Esophagus (tissue), 2 donors: ENCODE measurements around the gene R3HDM1. TPM values are rescaled to one million over a fixed set of nuclear protein-coding genes. Genes with fewer than 3 reads are reported as not detected.
"Not testable (repeated sequence)": the region's sequence is repeated elsewhere in the genome, so short reads cannot be mapped to it uniquely, and the experiment has no call there.

ENCODE experiments used
- H3K27ac ChIP-seq, 2 donors: one replicate each; pipeline ENCODE4 v1.5.1; 2013; ENCODE audit warnings: low read depth in 2 of 2, mild to moderate bottlenecking in 2 of 2, inconsistent platforms in 1 of 2, low read length in 1 of 2, moderate library complexity in 1 of 2
- H3K27me3 ChIP-seq, 2 donors: one replicate each; pipeline ENCODE4 v1.6.1; 2013; ENCODE audit warnings: low read length in 2 of 2, control low read depth in 1 of 2, mild to moderate bottlenecking in 1 of 2; ENCODE audit not compliant: insufficient read depth in 2 of 2, control insufficient read depth in 1 of 2
- H3K36me3 ChIP-seq, 2 donors: one replicate each; pipeline ENCODE4 v1.6.1; 2013; ENCODE audit warnings: low read length in 1 of 2; ENCODE audit not compliant: control insufficient read depth in 2 of 2, insufficient read depth in 2 of 2
- H3K4me1 ChIP-seq, 2 donors: one replicate each; pipeline ENCODE4 v1.6.1; 2013; ENCODE audit warnings: low read length in 1 of 2; ENCODE audit not compliant: control insufficient read depth in 2 of 2, insufficient read depth in 2 of 2
- H3K4me3 ChIP-seq, 2 donors: one replicate each; pipeline ENCODE4 v1.5.1; 2013; ENCODE audit warnings: low read length in 2 of 2, mild to moderate bottlenecking in 2 of 2, low read depth in 1 of 2, moderate library complexity in 1 of 2
- H3K9me3 ChIP-seq, 2 donors: one replicate each; pipeline ENCODE4 v1.6.1; 2013; ENCODE audit warnings: mild to moderate bottlenecking in 2 of 2, low read depth in 1 of 2, low read length in 1 of 2, moderate library complexity in 1 of 2; ENCODE audit not compliant: control insufficient read depth in 2 of 2, insufficient read depth in 1 of 2
- WGBS, 2 donors: extraction: QIAGEN DNeasy Blood & Tissue Kit; methylation state at CpG; one replicate each; pipeline ENCODE4 v1.1.7; 2013; 5-methylcytosine and 5-hydroxymethylcytosine counted together
- polyA plus RNA-seq, 2 donors: library from polyadenylated mRNA; stranded (reverse); fragments of 200-250 nt; gene quantifications; one replicate each; pipeline ENCODE4 v1.2.3, GENCODE V29; 2013
- donor health status: healthy with polysubstance abuse.
- donor health status: Bipolar disorder and iron deficiency.

Gene R3HDM1
- polyA plus RNA-seq: 1 to 10 TPM; 5.3 to 6.8 TPM

DNA sequence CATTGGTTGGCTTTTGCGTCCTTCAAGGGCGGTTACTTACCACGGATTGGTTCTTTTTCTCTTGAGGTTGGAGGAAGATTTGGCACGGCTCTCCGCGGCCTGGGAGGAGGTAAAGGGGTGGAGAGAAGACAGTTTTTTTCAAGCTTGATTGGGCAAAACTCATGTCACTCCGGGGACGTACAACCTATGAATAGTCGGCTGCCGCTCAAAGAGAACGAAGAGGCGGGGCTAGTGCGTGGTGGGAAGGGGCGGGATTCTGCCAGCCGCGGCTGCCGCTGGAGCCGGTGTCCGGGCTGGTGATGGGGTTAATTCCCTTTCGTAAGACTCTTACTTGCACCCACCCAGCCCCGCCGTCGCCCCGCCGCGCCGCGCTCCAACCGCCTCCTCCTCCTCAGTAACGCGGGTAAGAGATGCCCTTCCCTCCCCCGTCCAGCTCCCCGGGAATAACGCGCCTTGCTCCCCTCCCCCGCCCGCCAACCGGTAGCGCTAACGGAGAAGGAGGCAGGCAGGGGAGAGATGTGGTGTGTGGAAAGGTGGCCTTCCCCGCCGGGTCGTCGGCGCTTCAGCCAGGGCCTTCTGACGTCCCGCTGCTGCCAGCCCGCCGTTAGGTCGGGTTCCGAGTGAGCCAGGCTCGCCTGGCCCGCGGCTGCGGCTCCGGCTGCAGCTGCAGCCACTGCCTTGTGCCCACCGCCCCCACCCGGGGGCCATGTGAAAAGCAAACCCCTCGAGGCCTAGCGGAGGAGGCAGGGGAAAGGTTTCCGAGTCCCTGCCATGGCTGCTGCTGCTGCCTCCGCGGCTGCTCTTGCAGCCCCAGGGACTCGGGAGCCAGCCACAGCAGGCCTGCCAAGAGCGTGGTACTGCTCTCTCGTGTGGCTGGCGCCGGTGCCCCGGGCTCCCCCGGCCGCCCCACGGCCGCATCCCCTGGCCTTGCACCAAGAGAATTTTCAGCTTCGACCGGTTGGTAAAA, at the start of gene R3HDM1:
R3HDM1 (plus strand) TSS at position 254 of the 967 bp plus-strand sequence. CDS start 73,362 bp downstream, outside the sequence.
- Histone ChIP-seq H3K9me3 (no peaks in the 10 kb centered on the region), H3K4me3 (peak within 1 kb of the TSS; percentile 90 to 96), H3K27me3 (no peaks in the 10 kb centered on the region), H3K27ac (peak within 1 kb of the TSS; percentile 90 to 92), H3K36me3 (no peaks in the 10 kb centered on the region), H3K4me1 (peaks cover 4 to 6% of the 10 kb centered on the region in 2 donors)
- 0 to 1% methylated on average over 64 to 75 of the region's 75 CpGs for WGBS, 2 donors

GRCh38 chr2:135485441-135485840, 45.8 kb upstream of the R3HDM1 start:
- H3K27me3 ChIP-seq: no peaks in the 10 kb centered on the region
- 95 to 97% methylated on average over 4 of the region's 4 CpGs for WGBS, 2 donors
- no peaks in the 10 kb centered on the region for H3K9me3 ChIP-seq
- H3K4me3 ChIP-seq: no peak overlapping the region
- H3K4me1 ChIP-seq: no peaks in the 10 kb centered on the region
- H3K36me3 ChIP-seq: no peaks in the 10 kb centered on the region
- H3K27ac ChIP-seq: no peak overlapping the region

DNA sequence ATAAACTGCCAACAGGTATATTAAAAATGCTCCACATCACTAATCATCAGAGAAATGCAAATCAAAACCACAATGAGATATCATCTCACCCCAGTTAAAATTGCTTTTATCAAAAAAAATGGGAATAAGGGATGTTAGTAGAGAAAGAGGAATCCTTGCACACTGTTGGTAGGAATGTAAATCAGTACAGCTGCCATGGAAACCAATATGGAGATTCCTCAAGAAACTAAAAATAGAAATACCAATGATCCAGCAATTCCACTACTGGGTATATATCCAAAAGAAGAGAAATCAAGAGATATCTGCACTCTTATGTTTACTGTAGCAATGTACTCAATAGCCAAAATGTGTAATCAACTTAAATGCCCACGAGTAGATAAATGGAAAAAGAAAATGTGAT, 40.9 kb upstream of the R3HDM1 start:
- no peaks in the 10 kb centered on the region for H3K27me3 ChIP-seq
- H3K27ac ChIP-seq: no peak overlapping the region
- H3K9me3 ChIP-seq: no peaks in the 10 kb centered on the region
- H3K36me3 ChIP-seq: no peaks in the 10 kb centered on the region
- WGBS, 2 donors: 93 to 95% methylated on average over 1 of the region's 1 CpG
- H3K4me3 ChIP-seq: no peak overlapping the region
- H3K4me1 ChIP-seq: no peaks in the 10 kb centered on the region

GRCh38 chr2:135494503-135494902, 36.8 kb upstream of the R3HDM1 start:
- H3K9me3 ChIP-seq: no peaks in the 10 kb centered on the region
- H3K4me3 ChIP-seq: no peak overlapping the region
- no peak overlapping the region for H3K27ac ChIP-seq
- H3K27me3 ChIP-seq: no peaks in the 10 kb centered on the region
- H3K4me1 ChIP-seq: no peaks in the 10 kb centered on the region
- WGBS, 2 donors: 83 to 96% methylated on average over 1 of the region's 1 CpG
- no peaks in the 10 kb centered on the region for H3K36me3 ChIP-seq

DNA sequence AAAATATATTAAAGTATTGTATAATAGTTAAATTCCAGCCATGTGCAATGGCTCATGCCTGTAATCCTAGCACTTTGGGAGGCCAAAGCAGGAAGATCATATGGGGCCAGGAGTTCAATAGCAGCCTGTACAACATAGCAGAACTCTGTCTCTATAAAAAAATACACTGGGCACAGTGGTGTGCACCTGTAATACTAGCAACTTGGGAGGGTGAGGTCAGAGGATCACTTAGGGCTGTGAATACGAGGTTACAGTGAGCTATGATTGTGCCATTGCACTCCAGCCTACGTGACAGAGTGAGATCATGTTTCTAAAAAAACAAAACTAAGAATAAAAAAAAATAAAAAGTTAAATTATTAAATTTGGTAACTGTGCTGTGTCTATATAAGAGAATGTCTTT, 36.4 kb upstream of the R3HDM1 start:
- H3K4me1 ChIP-seq: no peaks in the 10 kb centered on the region
- WGBS, 2 donors: 94 to 97% methylated on average over 2 of the region's 2 CpGs
- H3K27ac ChIP-seq: no peak overlapping the region
- H3K36me3 ChIP-seq: no peaks in the 10 kb centered on the region
- no peaks in the 10 kb centered on the region for H3K9me3 ChIP-seq
- H3K4me3 ChIP-seq: no peak overlapping the region
- no peaks in the 10 kb centered on the region for H3K27me3 ChIP-seq

GRCh38 chr2:135498588-135498987, 32.7 kb upstream of the R3HDM1 start:
- not testable (repeated sequence) for H3K4me3 ChIP-seq, H3K9me3 ChIP-seq, H3K4me1 ChIP-seq, H3K36me3 ChIP-seq, H3K27me3 ChIP-seq, H3K27ac ChIP-seq
- 98% methylated on average over 7 of the region's 7 CpGs for WGBS, 2 donors

DNA sequence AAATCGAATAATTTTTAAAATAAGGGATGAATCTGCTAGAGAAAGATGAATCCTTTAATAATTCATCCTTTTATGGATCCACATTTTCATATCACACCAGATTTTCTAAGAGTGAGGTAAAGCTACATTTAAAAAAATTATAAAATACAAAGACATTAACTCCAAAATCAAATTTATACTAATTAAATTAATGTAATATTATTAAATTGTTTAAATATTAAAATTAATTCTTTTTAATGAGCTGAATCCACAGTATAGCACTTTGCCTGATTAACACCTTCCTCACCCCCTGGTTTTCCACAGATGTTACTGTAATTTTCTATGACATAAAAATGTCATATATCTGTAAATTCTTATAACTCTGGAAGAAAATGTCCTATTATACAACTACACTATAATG, 26.5 kb upstream of the R3HDM1 start:
- no peak overlapping the region for H3K4me3 ChIP-seq
- WGBS, 2 donors: 86 to 92% methylated on average over 1 of the region's 1 CpG
- no peaks in the 10 kb centered on the region for H3K4me1 ChIP-seq
- no peaks in the 10 kb centered on the region for H3K36me3 ChIP-seq
- no peaks in the 10 kb centered on the region for H3K27me3 ChIP-seq
- no peak overlapping the region for H3K27ac ChIP-seq
- H3K9me3 ChIP-seq: no peaks in the 10 kb centered on the region

DNA sequence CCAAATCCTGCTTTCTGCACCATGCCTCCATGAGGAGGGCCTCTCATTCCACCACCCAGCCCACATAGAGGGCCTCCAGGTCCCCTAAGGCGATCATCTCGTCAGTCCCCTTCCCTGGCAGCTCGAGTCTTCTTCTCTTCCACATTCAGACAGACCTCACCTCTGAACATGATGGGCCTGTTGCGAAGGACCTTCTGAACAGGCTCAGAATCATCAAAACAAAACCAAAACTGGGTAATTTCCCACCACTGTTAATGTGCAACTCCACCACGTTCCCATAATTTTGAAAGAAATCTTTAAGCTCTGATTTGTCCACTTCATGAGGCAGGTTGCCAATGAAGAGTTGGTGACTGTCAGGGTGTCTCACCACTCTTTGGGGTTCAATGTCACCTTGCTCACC, 20.7 kb upstream of the R3HDM1 start:
- H3K36me3 ChIP-seq: no peaks in the 10 kb centered on the region
- no peak overlapping the region for H3K4me3 ChIP-seq
- WGBS, 2 donors: 90 to 93% methylated on average over 5 of the region's 5 CpGs
- peaks cover 4 to 5% of the 10 kb centered on the region in 2 donors for H3K9me3 ChIP-seq
- H3K27me3 ChIP-seq: no peaks in the 10 kb centered on the region
- H3K4me1 ChIP-seq: no peaks in the 10 kb centered on the region
- H3K27ac ChIP-seq: no peak overlapping the region

DNA sequence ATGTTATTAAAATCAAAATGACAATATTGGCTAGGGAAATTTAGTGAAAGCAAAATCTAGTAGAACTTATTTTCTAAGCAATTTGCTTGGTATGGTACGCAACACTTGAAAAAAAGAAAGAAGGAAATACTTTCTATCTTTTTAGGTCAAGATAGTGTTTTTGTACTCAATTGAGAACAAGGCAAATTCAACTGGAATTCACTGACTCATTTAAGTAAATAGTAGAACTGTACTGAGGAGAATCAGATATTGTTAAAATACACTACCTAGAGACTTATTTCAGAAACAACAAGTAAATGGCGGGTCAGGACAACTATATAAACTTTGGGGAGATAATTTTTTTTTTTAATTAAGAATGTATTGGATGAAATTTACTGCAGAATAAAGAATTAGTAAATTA, 19.2 kb upstream of the R3HDM1 start:
- H3K27ac ChIP-seq: no peak overlapping the region
- H3K36me3 ChIP-seq: no peaks in the 10 kb centered on the region
- H3K4me1 ChIP-seq: no peaks in the 10 kb centered on the region
- H3K9me3 ChIP-seq: peaks cover 4 to 5% of the 10 kb centered on the region in 2 donors
- no peaks in the 10 kb centered on the region for H3K27me3 ChIP-seq
- H3K4me3 ChIP-seq: no peak overlapping the region
- WGBS, 2 donors: 97 to 98% methylated on average over 2 of the region's 2 CpGs

DNA sequence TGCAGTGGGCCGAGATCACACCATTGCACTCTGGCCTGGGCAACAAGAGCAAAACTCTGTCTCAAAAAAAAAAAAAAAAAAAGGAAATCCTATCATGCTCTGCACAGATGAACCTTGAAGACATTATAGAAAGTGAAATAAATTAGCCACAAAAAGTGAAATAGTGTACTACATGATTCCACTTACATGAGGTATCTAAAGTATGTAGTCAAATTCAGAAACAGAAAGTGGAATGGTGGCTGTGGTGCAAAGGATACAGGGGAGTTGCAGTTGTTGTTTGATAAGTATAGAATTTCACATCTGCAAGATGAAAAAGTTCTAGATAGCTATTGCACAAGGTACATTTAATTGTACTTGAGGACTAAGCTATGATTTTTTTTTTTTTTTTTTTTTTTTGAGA, 5.5 kb upstream of the R3HDM1 start:
- Histone ChIP-seq H3K4me1 (peaks cover 4 to 6% of the 10 kb centered on the region in 2 donors), H3K27me3 (no peaks in the 10 kb centered on the region), H3K36me3 (no peaks in the 10 kb centered on the region), H3K27ac (no peak overlapping the region), H3K4me3 (no peak overlapping the region), H3K9me3 (no peaks in the 10 kb centered on the region)
- WGBS, 2 donors: 95 to 96% methylated on average over 1 of the region's 1 CpG
